Uterus (tissue), 4 donors: ENCODE results near the gene SSH2. TPM values are rescaled to one million over a fixed set of nuclear protein-coding genes. Genes with fewer than 3 reads are reported as not detected.
A peak's percentile ranks its signal among the peaks of the same experiment; 100 is the strongest.

Experiments used
- DNase-seq, 2 donors: peaks; one replicate each; pipeline ENCODE4 v3.0.0-alpha.2; 2019 to 2020
- H3K27ac ChIP-seq, 2 donors: fragments of 200-600 bp; sonication (generic); 1 replicate in 1 of 2; 2 replicates in 1 of 2; pipeline ENCODE4 v1.5.1; 2016 to 2018
- H3K27me3 ChIP-seq, 2 donors: fragments of 200-600 bp; sonication (generic); one replicate each; pipeline ENCODE4 v1.5.1; 2018 to 2019; ENCODE audit warnings: control low read depth in 1 of 2
- H3K36me3 ChIP-seq, 2 donors: fragments of 200-600 bp; sonication (generic); one replicate each; pipeline ENCODE4 v1.5.1; 2019; ENCODE audit warnings: control low read depth in 1 of 2
- H3K4me1 ChIP-seq, 2 donors: fragments of 200-600 bp; sonication (generic); one replicate each; pipeline ENCODE4 v1.5.1; 2018 to 2019; ENCODE audit warnings: control low read depth in 1 of 2
- H3K4me3 ChIP-seq, 2 donors: fragments of 200-600 bp; sonication (generic); 1 replicate in 1 of 2; 2 replicates in 1 of 2; pipeline ENCODE4 v1.5.1; 2018 to 2019; ENCODE audit warnings: mild to moderate bottlenecking in 1 of 2
- H3K9me3 ChIP-seq, 2 donors: fragments of 200-600 bp; sonication (generic); one replicate each; pipeline ENCODE4 v1.5.1; 2019; ENCODE audit warnings: control low read depth in 1 of 2
- POLR2A ChIP-seq, 2 donors: fragments of 450-650 bp; IDR thresholded peaks; one replicate each; pipeline ENCODE4 v1.6.1; 2016; ENCODE audit warnings: antibody characterized with exemption in 2 of 2, mild to moderate bottlenecking in 1 of 2, moderate library complexity in 1 of 2
- intact Hi-C: fragments of 100-400 bp; cut with DNase I; formaldehyde crosslinking; loops from one replicate; pipeline ENCODE4 v1.15.1; 2023; ENCODE audit warnings: low total_unique reads
- small RNA-seq: library from RNA; depleted of rRNA; stranded (forward); fragments of <200 nt; gene quantifications from one replicate; pipeline ENCODE3, GENCODE V24; 2016
- total RNA-seq, 4 donors: library from RNA; depleted of rRNA in 3 of 4; stranded (reverse); fragments of >200 nt in 3 of 4; gene quantifications; one replicate each; pipeline versions ENCODE4 v1.1.0 to v1.2.4, GENCODE V29; 2014 to 2023
- TF ChIP-seq, protein P1 (sequence below), 4 experiments: fragments of 200-600 bp in 2 of 4; fragments of 450-650 bp in 2 of 4; sonication (generic) in 2 of 4; IDR thresholded peaks; one replicate each; pipeline ENCODE4 v1.5.1; 2016 to 2019; ENCODE audit warnings: antibody characterized with exemption in 4 of 4, mild to moderate bottlenecking in 2 of 4, moderate library complexity in 1 of 4
- donor health status: DM: yes; HTN: yes; CAD: no.

Gene SSH2
- total RNA-seq, 4 donors from 2014 or later, result 6.9 to 36.9 (median 11.5) TPM

DNA sequence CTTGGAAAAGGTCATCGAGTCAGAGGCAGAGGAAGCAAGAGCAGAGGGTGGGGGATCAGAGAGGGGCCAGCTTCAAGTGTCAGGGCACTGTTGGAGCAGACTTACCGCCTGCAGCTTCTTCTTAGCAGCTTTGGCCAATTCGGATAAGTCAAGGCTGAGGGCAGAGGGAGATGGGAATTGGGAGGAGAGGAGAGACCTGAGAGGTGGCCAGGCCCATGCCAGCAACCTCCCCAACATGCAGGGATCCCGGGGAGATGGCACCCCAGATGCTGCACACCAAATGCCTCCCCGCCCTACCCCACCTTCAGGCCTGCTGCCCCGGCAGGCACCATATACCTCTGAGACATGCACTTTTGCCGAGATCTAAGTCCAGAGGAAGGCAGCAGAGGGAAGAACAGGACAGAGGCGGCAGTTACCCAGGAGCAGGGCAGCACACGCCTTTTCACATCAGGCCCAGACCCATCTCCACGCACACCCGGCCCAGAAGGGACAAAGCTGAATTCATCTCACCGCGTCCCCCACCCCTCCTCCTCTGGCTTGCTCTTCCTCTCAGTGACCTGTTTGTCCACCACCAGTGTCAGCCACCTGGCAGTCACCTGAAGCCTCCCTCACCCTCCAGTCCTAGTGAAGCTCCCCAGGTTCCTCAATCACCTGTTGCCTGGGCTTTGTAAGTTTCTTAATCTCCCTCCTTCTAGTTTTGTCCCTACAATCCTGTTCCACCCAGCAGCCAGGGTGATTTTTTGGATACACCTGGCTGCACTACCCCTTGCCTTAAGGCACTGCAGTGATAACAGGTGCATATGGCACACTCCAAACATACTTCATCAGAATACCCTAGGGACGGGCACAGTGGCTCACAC, 351.2 kb downstream of the SSH2 start:
- Histone ChIP-seq H3K27me3 (no peaks in the 10 kb centered on the region), H3K4me3 (no peak overlapping the region), H3K27ac (peak overlapping the region in 1 of 2 donors; percentile 63), H3K4me1 (peaks cover 3 to 10% of the 10 kb centered on the region in 2 donors), H3K36me3 (no peaks in the 10 kb centered on the region), H3K9me3 (no peaks in the 10 kb centered on the region)
- no peak for DNase-seq
- no peak for TF ChIP-seq POLR2A (IDR thresholded peaks at IDR 0.05)
- TF ChIP-seq, protein P1, sequence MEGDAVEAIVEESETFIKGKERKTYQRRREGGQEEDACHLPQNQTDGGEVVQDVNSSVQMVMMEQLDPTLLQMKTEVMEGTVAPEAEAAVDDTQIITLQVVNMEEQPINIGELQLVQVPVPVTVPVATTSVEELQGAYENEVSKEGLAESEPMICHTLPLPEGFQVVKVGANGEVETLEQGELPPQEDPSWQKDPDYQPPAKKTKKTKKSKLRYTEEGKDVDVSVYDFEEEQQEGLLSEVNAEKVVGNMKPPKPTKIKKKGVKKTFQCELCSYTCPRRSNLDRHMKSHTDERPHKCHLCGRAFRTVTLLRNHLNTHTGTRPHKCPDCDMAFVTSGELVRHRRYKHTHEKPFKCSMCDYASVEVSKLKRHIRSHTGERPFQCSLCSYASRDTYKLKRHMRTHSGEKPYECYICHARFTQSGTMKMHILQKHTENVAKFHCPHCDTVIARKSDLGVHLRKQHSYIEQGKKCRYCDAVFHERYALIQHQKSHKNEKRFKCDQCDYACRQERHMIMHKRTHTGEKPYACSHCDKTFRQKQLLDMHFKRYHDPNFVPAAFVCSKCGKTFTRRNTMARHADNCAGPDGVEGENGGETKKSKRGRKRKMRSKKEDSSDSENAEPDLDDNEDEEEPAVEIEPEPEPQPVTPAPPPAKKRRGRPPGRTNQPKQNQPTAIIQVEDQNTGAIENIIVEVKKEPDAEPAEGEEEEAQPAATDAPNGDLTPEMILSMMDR (IDR thresholded peaks at IDR 0.05), result no peak
- intact Hi-C loops, result no loop called here

DNA sequence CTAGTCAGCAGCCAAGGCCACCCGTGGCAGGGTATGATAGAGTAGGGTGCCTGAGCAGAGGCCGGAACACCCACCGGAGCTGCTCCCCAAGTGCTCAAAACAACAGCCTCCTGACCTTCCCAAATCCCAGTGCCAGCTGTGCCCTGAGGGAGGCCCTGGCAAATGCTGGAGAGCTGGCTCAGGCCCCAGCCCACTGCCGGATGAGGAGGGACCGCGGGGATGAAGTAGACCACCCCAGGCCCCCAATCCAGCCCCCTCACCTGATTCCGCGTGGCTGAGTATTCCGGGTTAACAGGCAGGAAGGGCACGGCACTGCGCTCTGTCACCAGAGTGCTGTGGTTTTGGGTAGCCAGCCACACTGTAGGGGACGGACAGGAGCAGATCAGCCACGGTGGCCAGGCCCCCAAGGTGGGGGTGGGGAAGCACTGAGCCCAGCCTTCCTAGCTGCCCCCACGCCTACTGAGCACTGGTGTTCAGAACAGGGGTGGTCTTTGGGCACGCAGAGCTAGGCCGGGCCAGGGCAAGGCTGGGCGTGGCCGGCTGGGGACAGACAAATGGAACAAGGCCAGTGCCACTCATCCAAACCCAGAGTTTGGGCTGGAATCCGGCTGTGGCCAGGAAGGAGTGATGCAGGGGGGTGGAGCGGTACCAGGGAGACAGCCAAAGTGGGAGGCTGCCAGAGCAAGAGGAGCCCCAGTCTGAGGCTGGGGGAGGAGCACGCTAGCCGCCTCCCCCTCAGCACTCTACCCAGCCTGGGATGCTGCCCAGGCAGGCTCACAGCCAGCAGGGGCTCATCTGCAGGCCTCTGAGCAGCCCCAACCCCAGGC, 352.4 kb downstream of the SSH2 start:
- DNase-seq, result peak; percentile 43 to 70
- Histone ChIP-seq H3K36me3 (no peaks in the 10 kb centered on the region), H3K27me3 (no peaks in the 10 kb centered on the region), H3K4me3 (no peak overlapping the region), H3K27ac (peak overlapping the region; percentile 49 to 63), H3K9me3 (no peaks in the 10 kb centered on the region), H3K4me1 (peaks cover 3 to 17% of the 10 kb centered on the region in 2 donors)
- intact Hi-C loops, result no loop called here
- TF ChIP-seq POLR2A (IDR thresholded peaks at IDR 0.05), result no peak
- TF ChIP-seq, protein P1 (IDR thresholded peaks at IDR 0.05), result no peak

DNA sequence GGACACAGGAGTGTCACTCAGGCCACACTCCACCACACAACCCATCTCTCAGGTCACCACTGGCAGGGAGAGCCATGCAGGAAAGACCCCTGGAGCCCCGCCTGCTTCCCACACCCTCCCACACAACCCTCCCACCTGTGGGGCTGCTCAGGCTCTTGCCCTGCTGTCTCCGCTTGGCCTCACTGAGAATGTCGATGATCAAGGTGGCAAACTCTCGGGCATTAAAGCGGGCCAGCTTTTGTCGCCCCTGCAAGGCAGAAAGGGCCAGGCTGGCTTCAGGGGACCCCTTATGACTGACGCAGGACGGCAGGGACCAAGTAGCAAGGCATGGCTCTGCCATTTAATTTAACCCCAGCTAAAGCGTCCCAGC, 353.0 kb downstream of the SSH2 start:
- intact Hi-C loops, result no loop called here
- TF ChIP-seq, protein P1 (IDR thresholded peaks at IDR 0.05), result no peak
- TF ChIP-seq POLR2A (IDR thresholded peaks at IDR 0.05), result no peak
- peak overlapping the region; percentile 49 to 63 for H3K27ac ChIP-seq
- no peak overlapping the region for H3K4me3 ChIP-seq
- no peaks in the 10 kb centered on the region for H3K36me3 ChIP-seq
- DNase-seq, result no peak
- no peaks in the 10 kb centered on the region for H3K27me3 ChIP-seq
- H3K4me1 ChIP-seq, result peaks cover 5 to 23% of the 10 kb centered on the region in 2 donors
- no peaks in the 10 kb centered on the region for H3K9me3 ChIP-seq

DNA sequence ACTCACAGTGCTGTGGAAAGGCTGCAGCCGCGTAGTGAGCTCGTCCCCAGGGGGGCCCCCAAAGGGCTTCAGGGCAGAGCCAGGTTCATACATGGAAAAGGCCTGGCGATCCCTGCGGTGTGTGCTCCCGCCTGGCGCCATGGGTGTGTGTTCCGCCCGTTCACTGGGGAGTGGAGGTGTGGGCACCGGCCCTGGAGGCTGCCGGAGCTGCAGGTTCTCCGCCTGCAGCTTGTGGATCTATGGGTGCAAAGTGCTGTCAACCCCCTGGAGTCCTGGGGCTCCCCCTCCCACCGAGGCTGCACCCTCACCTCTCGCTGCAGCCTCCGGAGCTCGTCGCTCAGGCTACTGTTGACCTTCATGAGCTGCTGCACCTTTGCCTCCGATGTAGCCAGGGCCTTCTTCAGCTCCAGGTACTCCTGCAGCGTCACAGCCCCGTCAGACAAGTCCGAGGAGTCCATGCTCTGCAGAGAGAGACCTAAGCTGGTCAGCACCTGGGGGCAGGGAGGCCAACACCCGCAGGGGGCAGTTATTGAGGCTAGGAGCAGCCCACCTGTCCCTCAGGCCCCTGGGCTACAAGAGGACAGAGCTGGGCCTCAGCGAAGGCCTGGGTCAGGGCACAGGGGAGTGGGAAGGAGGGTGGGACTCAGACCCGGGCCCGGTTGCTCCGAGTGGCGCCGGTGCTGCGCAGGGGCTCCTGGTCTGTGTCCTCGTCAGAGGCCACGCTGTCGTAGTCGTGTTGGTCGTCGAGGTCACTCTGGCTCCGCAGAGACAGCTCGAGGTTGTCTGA, 353.6 kb downstream of the SSH2 start:
- intact Hi-C loops, result no loop called here
- H3K4me1 ChIP-seq, result peaks cover 7 to 23% of the 10 kb centered on the region in 2 donors

More for the DNA sequence above, 353.6 kb downstream of the SSH2 start:
- no peaks in the 10 kb centered on the region for H3K27me3 ChIP-seq
- TF ChIP-seq, protein P1 (IDR thresholded peaks at IDR 0.05), result no peak
- no peak for TF ChIP-seq POLR2A (IDR thresholded peaks at IDR 0.05)
- no peaks in the 10 kb centered on the region for H3K9me3 ChIP-seq
- no peaks in the 10 kb centered on the region for H3K36me3 ChIP-seq
- peak in 1 of 2 donors; percentile 17 for DNase-seq
- no peak overlapping the region for H3K4me3 ChIP-seq
- no peak overlapping the region for H3K27ac ChIP-seq

Small RNAs within 50 kb of the gene (small RNA-seq; reads per million reads assigned to genes)
- not detected for gene RF00156
- not detected for gene RF01210
- gene RNU6-920P, result not detected

Other genes with a start within 250 kb of the SSH2 start
- under 1 TPM in 2 of 4 donors, not detected in 2; 0.27 to 0.97 TPM for gene EFCAB5, start 11.4 kb upstream of the SSH2 start, total RNA-seq
- 10 to 100 TPM in 3 of 4 donors, 1 to 10 TPM in 1; 8.8 to 53.1 (median 26.8) TPM for gene NSRP1, start 186.6 kb upstream of the SSH2 start, total RNA-seq